ENCODE data around the gene F13A1. TPM values are rescaled to one million over a fixed set of nuclear protein-coding genes. Genes with fewer than 3 reads are reported as not detected.
A peak's percentile ranks its signal among the peaks of the same experiment; 100 is the strongest.

Gene F13A1
- total RNA-seq, 1 donor from 2014 or later = 160 TPM

DNA sequence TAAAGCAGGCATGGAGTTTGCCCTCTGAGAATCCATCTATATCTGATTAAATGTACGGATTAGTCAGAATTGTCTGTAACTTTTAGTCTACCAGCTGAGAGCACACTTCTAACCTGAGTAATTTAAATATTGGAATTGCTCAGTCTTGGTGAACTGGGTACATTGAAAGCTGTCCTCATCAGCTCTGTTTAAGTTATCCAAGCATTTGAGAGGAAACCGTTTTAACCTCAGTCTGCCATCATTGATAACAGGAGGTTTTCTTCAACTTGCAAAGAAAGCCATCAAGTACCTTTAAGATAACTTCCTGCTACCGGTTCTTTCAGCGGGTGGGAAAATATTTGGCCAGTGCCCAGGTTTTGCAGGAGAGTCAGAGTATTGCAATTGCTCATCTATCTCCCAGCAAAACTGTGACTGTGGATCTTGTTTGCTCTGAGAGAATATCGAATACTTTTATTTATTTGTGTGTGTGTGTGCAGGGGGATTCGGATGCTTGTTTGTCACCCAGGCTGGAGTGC, 31.1 kb upstream of the F13A1 start:
- H3K36me3 ChIP-seq (ENCODE audit: control insufficient read depth in 3 of 3, insufficient read depth in 3 of 3, low read length in 3 of 3) = no peaks in the 10 kb centered on the region
- H3K27me3 ChIP-seq (ENCODE audit: control insufficient read depth in 3 of 3, insufficient read depth in 3 of 3, low read length in 3 of 3) = peaks cover 0 to 6% (median 4%) of the 10 kb centered on the region in 3 donors
- no peak overlapping the region for H3K27ac ChIP-seq (ENCODE audit: low read depth, low read length)
- H3K4me1 ChIP-seq (ENCODE audit: control insufficient read depth in 3 of 3, insufficient read depth in 3 of 3, low read length in 3 of 3) = no peaks in the 10 kb centered on the region
- H3K9me3 ChIP-seq (ENCODE audit: control insufficient read depth in 3 of 3, low read length in 3 of 3) = no peaks in the 10 kb centered on the region
- H3K9ac ChIP-seq (ENCODE audit: low read depth in 1 of 3, low read length in 3 of 3) = no peak overlapping the region
- no peak overlapping the region for H3K4me3 ChIP-seq (ENCODE audit: low read length in 3 of 3)

GRCh38 chr6:6350696-6351095, 30.2 kb upstream of the F13A1 start:
- Histone ChIP-seq H3K9me3 (ENCODE audit: control insufficient read depth in 3 of 3, low read length in 3 of 3) (no peaks in the 10 kb centered on the region), H3K27me3 (ENCODE audit: control insufficient read depth in 3 of 3, insufficient read depth in 3 of 3, low read length in 3 of 3) (peaks cover 0 to 6% (median 4%) of the 10 kb centered on the region in 3 donors), H3K4me3 (ENCODE audit: low read length in 3 of 3) (no peak overlapping the region), H3K36me3 (ENCODE audit: control insufficient read depth in 3 of 3, insufficient read depth in 3 of 3, low read length in 3 of 3) (no peaks in the 10 kb centered on the region), H3K9ac (ENCODE audit: low read depth in 1 of 3, low read length in 3 of 3) (no peak overlapping the region), H3K4me1 (ENCODE audit: control insufficient read depth in 3 of 3, insufficient read depth in 3 of 3, low read length in 3 of 3) (no peaks in the 10 kb centered on the region), H3K27ac (ENCODE audit: low read depth, low read length) (no peak overlapping the region)

GRCh38 chr6:6348256-6348655, 27.8 kb upstream of the F13A1 start:
- Histone ChIP-seq H3K9me3 (ENCODE audit: control insufficient read depth in 3 of 3, low read length in 3 of 3) (no peaks in the 10 kb centered on the region), H3K9ac (ENCODE audit: low read depth in 1 of 3, low read length in 3 of 3) (no peak overlapping the region), H3K4me3 (ENCODE audit: low read length in 3 of 3) (no peak overlapping the region), H3K27me3 (ENCODE audit: control insufficient read depth in 3 of 3, insufficient read depth in 3 of 3, low read length in 3 of 3) (peaks cover 0 to 3% (median 2%) of the 10 kb centered on the region in 3 donors), H3K4me1 (ENCODE audit: control insufficient read depth in 3 of 3, insufficient read depth in 3 of 3, low read length in 3 of 3) (no peaks in the 10 kb centered on the region), H3K36me3 (ENCODE audit: control insufficient read depth in 3 of 3, insufficient read depth in 3 of 3, low read length in 3 of 3) (no peaks in the 10 kb centered on the region), H3K27ac (ENCODE audit: low read depth, low read length) (no peak overlapping the region)

DNA sequence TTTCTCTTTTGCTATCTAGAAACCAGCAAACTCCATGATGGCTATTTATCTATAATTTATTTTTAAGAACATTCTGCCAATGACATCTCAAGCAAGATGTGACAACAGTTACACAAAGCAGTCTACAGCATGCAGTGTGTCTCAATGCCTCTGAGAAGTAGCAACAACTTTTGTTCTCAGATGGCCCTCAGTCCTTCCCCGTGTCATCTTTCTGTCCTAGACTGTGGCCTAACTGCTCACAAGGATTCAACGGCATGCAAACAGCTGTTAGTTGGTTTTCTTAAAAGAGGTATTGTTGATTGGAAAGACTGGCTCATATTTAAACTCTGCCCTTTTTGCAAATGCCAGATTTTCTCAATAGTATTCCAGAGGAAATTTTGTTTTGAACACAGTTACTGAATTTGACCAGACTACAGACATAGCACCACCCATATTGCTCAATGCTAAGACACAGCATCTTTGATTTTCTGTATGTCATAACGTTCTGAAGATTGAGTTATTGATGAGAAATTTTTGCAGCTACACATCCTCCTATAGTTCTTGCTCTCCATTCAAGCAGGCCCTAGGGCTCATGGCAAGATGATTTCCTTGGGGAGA, 26.1 kb upstream of the F13A1 start:
- Histone ChIP-seq H3K4me1 (ENCODE audit: control insufficient read depth in 3 of 3, insufficient read depth in 3 of 3, low read length in 3 of 3) (no peaks in the 10 kb centered on the region), H3K36me3 (ENCODE audit: control insufficient read depth in 3 of 3, insufficient read depth in 3 of 3, low read length in 3 of 3) (no peaks in the 10 kb centered on the region), H3K27ac (ENCODE audit: low read depth, low read length) (no peak overlapping the region), H3K9me3 (ENCODE audit: control insufficient read depth in 3 of 3, low read length in 3 of 3) (no peaks in the 10 kb centered on the region), H3K9ac (ENCODE audit: low read depth in 1 of 3, low read length in 3 of 3) (no peak overlapping the region), H3K27me3 (ENCODE audit: control insufficient read depth in 3 of 3, insufficient read depth in 3 of 3, low read length in 3 of 3) (no peaks in the 10 kb centered on the region), H3K4me3 (ENCODE audit: low read length in 3 of 3) (no peak overlapping the region)

DNA sequence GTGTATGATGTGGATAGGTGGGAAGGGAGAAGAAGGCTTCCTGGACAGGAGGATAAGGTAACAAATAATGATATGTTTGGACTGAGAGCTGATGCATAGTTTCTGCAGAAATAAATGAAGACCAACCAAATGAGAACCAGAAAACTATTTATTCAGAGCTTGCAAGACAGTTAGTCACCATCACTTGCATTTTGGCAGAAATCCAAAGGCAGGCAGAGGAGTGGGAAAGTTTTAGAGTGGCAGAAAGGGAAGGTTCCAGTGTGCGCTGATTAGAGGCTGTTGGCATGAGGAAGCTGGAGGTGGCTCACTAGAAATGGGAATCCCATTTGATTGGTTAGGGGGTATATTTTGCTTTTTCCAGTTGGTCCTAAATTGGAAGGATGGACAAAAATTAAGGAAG, 13.0 kb upstream of the F13A1 start:
- H3K9ac ChIP-seq (ENCODE audit: low read depth in 1 of 3, low read length in 3 of 3) = no peak overlapping the region
- peaks cover 0 to 9% (median 5%) of the 10 kb centered on the region in 3 donors for H3K4me1 ChIP-seq (ENCODE audit: control insufficient read depth in 3 of 3, insufficient read depth in 3 of 3, low read length in 3 of 3)
- no peak overlapping the region for H3K27ac ChIP-seq (ENCODE audit: low read depth, low read length)
- H3K27me3 ChIP-seq (ENCODE audit: control insufficient read depth in 3 of 3, insufficient read depth in 3 of 3, low read length in 3 of 3) = no peaks in the 10 kb centered on the region
- H3K4me3 ChIP-seq (ENCODE audit: low read length in 3 of 3) = no peak overlapping the region
- H3K9me3 ChIP-seq (ENCODE audit: control insufficient read depth in 3 of 3, low read length in 3 of 3) = no peaks in the 10 kb centered on the region
- H3K36me3 ChIP-seq (ENCODE audit: control insufficient read depth in 3 of 3, insufficient read depth in 3 of 3, low read length in 3 of 3) = no peaks in the 10 kb centered on the region

GRCh38 chr6:6332811-6333244, 12.4 kb upstream of the F13A1 start:
- Histone ChIP-seq H3K36me3 (ENCODE audit: control insufficient read depth in 3 of 3, insufficient read depth in 3 of 3, low read length in 3 of 3) (no peaks in the 10 kb centered on the region), H3K9me3 (ENCODE audit: control insufficient read depth in 3 of 3, low read length in 3 of 3) (no peaks in the 10 kb centered on the region), H3K27me3 (ENCODE audit: control insufficient read depth in 3 of 3, insufficient read depth in 3 of 3, low read length in 3 of 3) (no peaks in the 10 kb centered on the region), H3K27ac (ENCODE audit: low read depth, low read length) (no peak overlapping the region), H3K4me1 (ENCODE audit: control insufficient read depth in 3 of 3, insufficient read depth in 3 of 3, low read length in 3 of 3) (peaks cover 0 to 9% (median 5%) of the 10 kb centered on the region in 3 donors), H3K4me3 (ENCODE audit: low read length in 3 of 3) (no peak overlapping the region), H3K9ac (ENCODE audit: low read depth in 1 of 3, low read length in 3 of 3) (no peak overlapping the region)

- H3K4me1 ChIP-seq (ENCODE audit: control insufficient read depth in 3 of 3, insufficient read depth in 3 of 3, low read length in 3 of 3) = peaks cover 0 to 9% (median 5%) of the 10 kb centered on the region in 3 donors
- H3K9ac ChIP-seq (ENCODE audit: low read depth in 1 of 3, low read length in 3 of 3) = no peak overlapping the region
- no peaks in the 10 kb centered on the region for H3K9me3 ChIP-seq (ENCODE audit: control insufficient read depth in 3 of 3, low read length in 3 of 3)
- no peaks in the 10 kb centered on the region for H3K27me3 ChIP-seq (ENCODE audit: control insufficient read depth in 3 of 3, insufficient read depth in 3 of 3, low read length in 3 of 3)
- H3K4me3 ChIP-seq (ENCODE audit: low read length in 3 of 3) = no peak overlapping the region
- no peaks in the 10 kb centered on the region for H3K36me3 ChIP-seq (ENCODE audit: control insufficient read depth in 3 of 3, insufficient read depth in 3 of 3, low read length in 3 of 3)
- peak overlapping the region; percentile 57 for H3K27ac ChIP-seq (ENCODE audit: low read depth, low read length)
These were observed 11.6 kb upstream of the F13A1 start for GRCh38 chr6:6331946-6332601.

- H3K27ac ChIP-seq (ENCODE audit: low read depth, low read length) = peak overlapping the region; percentile 57
- no peaks in the 10 kb centered on the region for H3K9me3 ChIP-seq (ENCODE audit: control insufficient read depth in 3 of 3, low read length in 3 of 3)
- H3K9ac ChIP-seq (ENCODE audit: low read depth in 1 of 3, low read length in 3 of 3) = no peak overlapping the region
- peaks cover 0 to 9% (median 5%) of the 10 kb centered on the region in 3 donors for H3K4me1 ChIP-seq (ENCODE audit: control insufficient read depth in 3 of 3, insufficient read depth in 3 of 3, low read length in 3 of 3)
- H3K36me3 ChIP-seq (ENCODE audit: control insufficient read depth in 3 of 3, insufficient read depth in 3 of 3, low read length in 3 of 3) = no peaks in the 10 kb centered on the region
- H3K27me3 ChIP-seq (ENCODE audit: control insufficient read depth in 3 of 3, insufficient read depth in 3 of 3, low read length in 3 of 3) = no peaks in the 10 kb centered on the region
- no peak overlapping the region for H3K4me3 ChIP-seq (ENCODE audit: low read length in 3 of 3)
These were observed 10.9 kb upstream of the F13A1 start for GRCh38 chr6:6331393-6331792.

DNA sequence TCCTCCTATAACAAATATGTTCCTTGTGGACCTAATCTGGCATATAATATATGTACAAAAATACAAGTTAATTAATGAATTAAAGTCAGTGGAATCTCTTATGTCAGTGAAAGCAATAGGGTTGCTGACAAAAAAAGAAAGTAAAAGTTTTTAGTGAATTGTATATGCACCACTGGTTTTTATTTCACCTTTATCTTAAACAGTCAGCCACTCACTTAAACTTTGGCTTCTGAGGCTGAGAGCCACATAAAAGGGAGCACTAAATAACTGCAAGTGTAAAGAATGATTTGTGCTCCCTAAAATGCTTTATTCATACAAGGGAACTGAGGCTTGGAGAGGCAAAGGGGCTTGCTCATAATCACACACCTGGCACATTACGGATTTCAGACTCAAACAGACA, 9.9 kb upstream of the F13A1 start:
- Histone ChIP-seq H3K36me3 (ENCODE audit: control insufficient read depth in 3 of 3, insufficient read depth in 3 of 3, low read length in 3 of 3) (no peaks in the 10 kb centered on the region), H3K27me3 (ENCODE audit: control insufficient read depth in 3 of 3, insufficient read depth in 3 of 3, low read length in 3 of 3) (no peaks in the 10 kb centered on the region), H3K4me3 (ENCODE audit: low read length in 3 of 3) (no peak overlapping the region), H3K4me1 (ENCODE audit: control insufficient read depth in 3 of 3, insufficient read depth in 3 of 3, low read length in 3 of 3) (peaks cover 0 to 9% (median 5%) of the 10 kb centered on the region in 3 donors), H3K27ac (ENCODE audit: low read depth, low read length) (peak overlapping the region; percentile 57), H3K9ac (ENCODE audit: low read depth in 1 of 3, low read length in 3 of 3) (no peak overlapping the region), H3K9me3 (ENCODE audit: control insufficient read depth in 3 of 3, low read length in 3 of 3) (no peaks in the 10 kb centered on the region)

- Histone ChIP-seq H3K27me3 (ENCODE audit: control insufficient read depth in 3 of 3, insufficient read depth in 3 of 3, low read length in 3 of 3) (peaks cover 0 to 2% (median 0%) of the 10 kb centered on the region in 3 donors), H3K36me3 (ENCODE audit: control insufficient read depth in 3 of 3, insufficient read depth in 3 of 3, low read length in 3 of 3) (no peaks in the 10 kb centered on the region), H3K27ac (ENCODE audit: low read depth, low read length) (no peak overlapping the region), H3K4me1 (ENCODE audit: control insufficient read depth in 3 of 3, insufficient read depth in 3 of 3, low read length in 3 of 3) (peaks cover 0 to 9% (median 5%) of the 10 kb centered on the region in 3 donors), H3K9me3 (ENCODE audit: control insufficient read depth in 3 of 3, low read length in 3 of 3) (no peaks in the 10 kb centered on the region), H3K9ac (ENCODE audit: low read depth in 1 of 3, low read length in 3 of 3) (no peak overlapping the region), H3K4me3 (ENCODE audit: low read length in 3 of 3) (no peak overlapping the region)
These were observed 8.0 kb upstream of the F13A1 start for GRCh38 chr6:6328451-6328850.
